ENCODE measurements around the gene MOB3A.
"Not testable (repeated sequence)": the region's sequence is repeated elsewhere in the genome, so short reads cannot be mapped to it uniquely, and the experiment has no call there.

The MOB3A gene

GRCh38 chr19:2096034-2096479, at the start of gene MOB3A:
TSS of gene MOB3A (minus strand) at chr19:2096326. CDS start at chr19:2078560, 17,766 bp downstream.
- no peak for DNase-seq

GRCh38 chr19:2145831-2146241, 49.7 kb upstream of the MOB3A start:
- no peak for DNase-seq

GRCh38 chr19:2144190-2144589, 48.1 kb upstream of the MOB3A start:
- no peak for DNase-seq

- no peak for DNase-seq
Measured at GRCh38 chr19:2142173-2142829, 46.2 kb upstream of the MOB3A start.

GRCh38 chr19:2140138-2140569, 44.0 kb upstream of the MOB3A start:
- DNase-seq: no peak

GRCh38 chr19:2139385-2140137, 43.4 kb upstream of the MOB3A start:
- DNase-seq: no peak

GRCh38 chr19:2138061-2138728, 42.1 kb upstream of the MOB3A start:
- no peak for DNase-seq

- DNase-seq: no peak
Measured at GRCh38 chr19:2136796-2137195, 40.7 kb upstream of the MOB3A start.

DNA sequence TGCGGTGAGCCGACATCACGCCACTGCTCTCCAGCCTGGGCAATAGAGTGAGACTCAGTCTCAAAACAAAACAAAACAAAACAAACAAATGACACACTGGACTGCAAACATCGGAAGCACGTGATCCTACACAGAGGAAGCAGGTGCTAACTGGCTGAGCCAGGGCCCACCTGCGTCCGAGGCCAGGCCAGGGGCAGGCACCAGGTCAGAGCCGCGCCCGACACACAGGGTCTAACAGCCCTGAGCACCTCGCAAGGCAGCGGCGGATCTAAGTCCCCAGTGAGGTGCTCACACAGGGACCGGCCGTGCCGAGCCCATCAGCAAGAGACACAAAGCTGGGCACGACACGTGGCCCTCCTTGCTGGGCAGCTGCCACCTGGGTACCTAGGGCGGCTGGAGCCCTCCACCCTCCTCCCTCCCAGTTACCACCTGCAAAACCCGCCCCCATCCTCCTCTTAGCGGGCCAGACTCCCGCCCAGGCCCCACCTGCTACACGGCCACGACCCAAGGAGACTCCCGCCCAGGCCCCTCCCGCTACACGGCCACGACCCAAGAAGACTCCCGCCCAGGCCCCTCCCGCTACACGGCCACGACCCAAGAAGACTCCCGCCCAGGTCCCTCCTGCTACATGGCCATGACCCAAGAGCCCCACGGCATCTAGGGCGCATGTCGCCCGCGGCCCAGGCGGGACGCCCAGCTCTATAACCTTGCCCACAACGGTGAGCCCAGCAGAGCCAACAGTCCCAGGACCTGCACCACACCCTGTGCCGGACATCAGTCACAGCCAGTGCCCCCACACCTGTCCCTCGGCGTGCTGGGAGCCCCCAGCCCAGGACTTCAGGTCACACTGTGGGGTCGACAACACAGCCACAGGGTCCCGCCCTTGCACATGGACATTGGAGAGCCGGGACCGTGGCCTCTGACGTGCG, 39.6 kb upstream of the MOB3A start:
- no peak for DNase-seq

DNA sequence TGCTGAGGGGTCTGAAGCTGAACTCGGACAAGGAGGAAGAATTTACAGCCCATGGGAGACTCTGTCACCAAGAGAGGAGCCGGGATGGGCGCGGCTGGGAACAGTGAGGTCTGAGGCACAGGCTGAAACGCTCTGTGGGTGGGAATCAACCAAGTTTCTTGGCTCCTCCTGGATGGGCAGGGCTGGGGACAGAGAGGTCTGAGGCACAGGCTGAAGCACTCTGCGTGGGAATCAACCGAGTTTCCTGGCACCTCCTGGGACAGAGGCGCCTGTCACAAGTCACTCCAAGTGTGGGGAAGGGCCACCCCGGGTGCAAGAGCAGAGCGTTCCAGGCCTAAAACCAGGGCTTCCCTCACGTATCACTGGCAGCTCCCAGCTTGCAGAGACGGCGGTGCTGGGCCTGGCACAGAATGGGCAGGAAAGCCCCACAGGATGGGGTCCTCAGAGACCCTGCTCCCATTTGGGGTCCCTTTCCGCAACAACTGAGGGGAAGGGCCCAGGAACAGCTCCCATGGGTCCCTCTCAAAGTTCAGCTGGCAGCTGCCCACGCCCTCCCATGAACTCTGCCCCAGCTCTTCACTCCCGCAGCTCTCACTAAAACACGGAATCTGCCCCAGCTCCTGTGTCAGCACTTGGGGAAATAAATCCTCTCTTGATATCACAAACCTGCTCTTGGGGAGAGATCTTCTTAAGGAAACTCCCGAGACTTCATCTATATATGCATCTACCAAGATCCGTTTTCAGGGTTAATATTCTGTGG, 36.8 kb upstream of the MOB3A start:
- no peak for DNase-seq

GRCh38 chr19:2132191-2132590, 36.1 kb upstream of the MOB3A start:
- DNase-seq: no peak

DNA sequence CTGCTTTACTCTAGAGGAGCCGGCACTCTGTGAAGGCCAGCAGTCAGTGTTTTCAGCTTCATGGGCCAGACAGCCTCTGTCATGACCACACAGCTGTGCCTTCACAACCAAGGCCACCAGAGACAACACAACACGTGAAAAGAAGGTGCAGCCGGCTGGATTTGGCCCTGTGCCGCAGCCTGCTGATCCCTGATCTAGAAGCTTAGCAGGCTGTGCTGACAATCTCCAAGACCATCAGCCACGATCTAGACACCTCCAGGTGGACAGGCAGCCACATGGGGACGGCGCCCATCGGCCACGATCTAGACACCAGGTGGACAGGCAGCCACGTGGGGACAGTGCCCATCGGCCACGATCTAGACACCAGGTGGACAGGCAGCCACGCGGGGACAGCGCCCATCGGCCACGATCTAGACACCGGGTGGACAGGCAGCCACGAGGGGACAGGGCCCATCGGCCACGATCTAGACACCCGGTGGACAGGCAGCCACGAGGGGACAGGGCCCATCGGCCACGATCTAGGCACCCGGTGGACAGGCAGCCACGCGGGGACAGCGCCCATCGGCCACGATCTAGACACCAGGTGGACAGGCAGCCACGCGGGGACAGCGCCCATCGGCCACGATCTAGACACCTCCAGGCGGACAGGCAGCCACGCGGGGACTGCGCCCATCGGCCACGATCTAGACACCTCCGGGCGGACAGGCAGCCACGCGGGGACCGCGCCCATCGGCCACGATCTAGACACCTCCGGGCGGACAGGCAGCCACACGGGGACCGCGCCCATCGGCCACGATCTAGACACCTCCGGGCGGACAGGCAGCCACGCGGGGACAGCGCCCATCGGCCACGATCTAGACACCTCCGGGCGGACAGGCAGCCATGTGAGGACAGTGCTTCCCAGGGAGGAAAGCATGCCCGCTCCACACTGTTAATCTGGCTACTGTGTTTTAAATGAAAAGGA, 35.2 kb upstream of the MOB3A start:
- not testable (repeated sequence) for DNase-seq

DNA sequence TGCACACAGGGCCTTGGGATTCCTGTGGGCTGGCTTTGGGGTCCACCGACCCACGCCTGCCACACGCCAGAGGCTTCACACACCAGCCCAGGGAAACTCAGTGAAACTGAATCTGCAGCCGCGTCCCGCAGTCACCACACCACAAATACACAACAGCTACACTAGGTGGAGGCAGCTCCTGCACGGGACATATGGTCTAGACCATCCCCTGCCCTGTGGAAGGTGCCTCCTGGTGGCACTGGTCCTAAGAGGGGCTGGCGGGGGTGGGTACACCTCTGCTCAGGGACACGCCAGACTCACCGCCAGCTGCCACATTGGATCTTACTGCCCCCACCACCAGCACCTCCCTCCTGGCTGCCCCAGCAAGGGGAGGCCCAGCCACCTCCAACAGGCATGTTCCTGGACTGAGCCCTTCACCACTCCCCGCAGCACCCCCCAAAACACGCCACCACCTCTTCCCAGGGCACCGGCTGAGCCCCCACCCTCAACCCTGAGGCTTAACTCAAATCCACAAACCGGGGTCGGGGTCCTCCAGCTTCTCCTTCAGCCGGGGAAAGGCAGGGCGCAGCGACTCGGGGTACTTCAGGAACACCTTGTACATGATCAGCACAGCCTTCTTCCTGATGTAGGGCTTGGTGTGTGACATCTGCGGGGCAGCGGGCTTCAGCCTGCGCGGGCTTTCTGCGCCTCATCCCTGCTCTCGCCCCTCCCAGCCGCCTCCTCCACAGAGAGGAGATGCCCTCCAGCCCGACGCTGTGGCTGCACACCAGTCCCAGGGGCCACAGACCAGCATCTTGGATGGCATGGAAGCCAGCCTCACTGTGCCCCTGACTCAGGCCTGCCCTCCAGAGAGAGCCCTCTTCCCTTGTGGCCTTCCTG, 34.0 kb upstream of the MOB3A start:
- DNase-seq: no peak

- DNase-seq: no peak
Measured at GRCh38 chr19:2129486-2129885, 33.4 kb upstream of the MOB3A start.

GRCh38 chr19:2129022-2129421, 32.9 kb upstream of the MOB3A start:
- no peak for DNase-seq

- DNase-seq: not testable (repeated sequence)
Measured at GRCh38 chr19:2128252-2128651, 32.1 kb upstream of the MOB3A start.

DNA sequence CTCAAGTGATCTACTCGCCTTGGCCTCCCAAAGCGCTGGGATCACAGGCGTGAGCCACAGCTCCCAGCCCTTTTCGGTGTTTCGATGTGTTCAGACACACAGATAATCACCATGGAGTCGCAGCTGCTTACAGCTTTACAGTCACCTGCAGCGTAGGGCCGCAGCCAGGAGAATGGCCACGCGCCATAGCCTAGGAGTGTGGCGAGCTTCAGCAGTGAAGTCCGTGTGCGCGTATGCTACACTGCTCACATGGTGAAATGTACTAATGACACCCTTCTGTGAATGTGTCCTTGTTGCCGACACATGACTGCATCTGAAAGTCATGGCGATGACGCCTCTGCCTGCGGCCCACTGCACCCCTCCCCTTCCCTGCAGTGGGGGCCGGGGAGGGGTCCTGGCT, 31.6 kb upstream of the MOB3A start:
- no peak for DNase-seq

GRCh38 chr19:2126879-2127518, 30.9 kb upstream of the MOB3A start:
- DNase-seq: no peak

Data from right forelimb (tissue), 1 donor.